Occipital lobe (tissue), 2 donors: ENCODE results near the gene FOXL1. TPM values are rescaled to one million over a fixed set of nuclear protein-coding genes. Genes with fewer than 3 reads are reported as not detected.

Source experiments
- DNase-seq: peaks from one replicate; lab custom pipeline; 2025; lab: John Stamatoyannopoulos, UW
- total RNA-seq: library from RNA; depleted of rRNA; stranded (reverse); fragments of >200 nt; gene quantifications from one replicate; pipeline ENCODE4 v1.2.3, GENCODE V29; 2014

Gene FOXL1
- total RNA-seq, 1 donor from 2014 or later: 0.47 TPM

- no peak for DNase-seq
Measured at GRCh38 chr16:86549076-86549892, 29.1 kb upstream of the FOXL1 start.

GRCh38 chr16:86549893-86550190 lies 28.5 kb upstream of the FOXL1 start:
- no peak for DNase-seq

- no peak for DNase-seq
Measured at GRCh38 chr16:86550281-86550680, 28.1 kb upstream of the FOXL1 start.

GRCh38 chr16:86553356-86553755 lies 25.0 kb upstream of the FOXL1 start:
- DNase-seq: no peak

- no peak for DNase-seq
Measured at GRCh38 chr16:86554599-86554916, 23.8 kb upstream of the FOXL1 start.

GRCh38 chr16:86554917-86555703 lies 23.2 kb upstream of the FOXL1 start, which contains the start of gene MTHFSD:
TSS of gene MTHFSD (minus strand) at chr16:86555235. CDS start at chr16:86555184, 51 bp downstream.
- peak; percentile 87 for DNase-seq

- no peak for DNase-seq
Measured at GRCh38 chr16:86555704-86556075, 22.7 kb upstream of the FOXL1 start.

GRCh38 chr16:86556576-86556975 lies 21.8 kb upstream of the FOXL1 start:
- DNase-seq: no peak

- no peak for DNase-seq
Measured at GRCh38 chr16:86557587-86557986, 20.8 kb upstream of the FOXL1 start.

- no peak for DNase-seq
Measured at GRCh38 chr16:86558355-86559193, 19.8 kb upstream of the FOXL1 start.

GRCh38 chr16:86559802-86560305 lies 18.5 kb upstream of the FOXL1 start:
- no peak for DNase-seq

GRCh38 chr16:86562356-86562755 lies 16.0 kb upstream of the FOXL1 start:
- no peak for DNase-seq

GRCh38 chr16:86563469-86564345 lies 14.6 kb upstream of the FOXL1 start:
- DNase-seq: peak; percentile 62

GRCh38 chr16:86565181-86565631 lies 13.1 kb upstream of the FOXL1 start:
- DNase-seq: no peak

GRCh38 chr16:86565644-86566511 lies 12.5 kb upstream of the FOXL1 start:
- no peak for DNase-seq

- no peak for DNase-seq
Measured at GRCh38 chr16:86566601-86566965, 11.8 kb upstream of the FOXL1 start, which contains the start of gene FOXC2. TSS of gene FOXC2 (plus strand) at chr16:86566829. CDS start at chr16:86567336, 507 bp downstream.

GRCh38 chr16:86566966-86567700 lies 11.2 kb upstream of the FOXL1 start:
- no peak for DNase-seq

GRCh38 chr16:86567701-86568581 lies 10.4 kb upstream of the FOXL1 start:
- no peak for DNase-seq
